Measurements from ENCODE around the gene CPVL.
A peak's percentile ranks its signal among the peaks of the same experiment; 100 is the strongest.

Gene CPVL

GRCh38 chr7:29156907-29157452 is 10.6 kb upstream of the CPVL start:
- DNase-seq (ENCODE audit: low read depth, low spot score), result no peak
- Histone ChIP-seq H3K4me1 (ENCODE audit: control insufficient read depth, insufficient read depth, low read length) (peaks cover 3% of the 10 kb centered on the region; the same call in 1 of the 2 replicates), H3K9me3 (ENCODE audit: control insufficient read depth, insufficient read depth, low read length) (no peaks in the 10 kb centered on the region), H3K27me3 (ENCODE audit: control insufficient read depth, insufficient read depth, low read length) (no peaks in the 10 kb centered on the region), H3K36me3 (ENCODE audit: control insufficient read depth, insufficient read depth, low read length) (no peaks in the 10 kb centered on the region), H3K4me3 (ENCODE audit: low read length) (no peak overlapping the region), H3K27ac (ENCODE audit: low read length) (no peak overlapping the region)
- WGBS (ENCODE audit: insufficient coverage, insufficient read length), result no CpG with 5 or more reads among the region's 5 CpGs

- Histone ChIP-seq H3K36me3 (ENCODE audit: control insufficient read depth, insufficient read depth, low read length) (no peaks in the 10 kb centered on the region), H3K27me3 (ENCODE audit: control insufficient read depth, insufficient read depth, low read length) (no peaks in the 10 kb centered on the region), H3K4me3 (ENCODE audit: low read length) (no peak overlapping the region), H3K9me3 (ENCODE audit: control insufficient read depth, insufficient read depth, low read length) (no peaks in the 10 kb centered on the region), H3K27ac (ENCODE audit: low read length) (no peak overlapping the region), H3K4me1 (ENCODE audit: control insufficient read depth, insufficient read depth, low read length) (peaks cover 3% of the 10 kb centered on the region; the same call in 1 of the 2 replicates)
- WGBS (ENCODE audit: insufficient coverage, insufficient read length), result no CpG with 5 or more reads among the region's 2 CpGs
- DNase-seq (ENCODE audit: low read depth, low spot score), result no peak
These were observed 7.7 kb upstream of the CPVL start for GRCh38 chr7:29154076-29154475.

- H3K4me3 ChIP-seq (ENCODE audit: low read length), result no peak overlapping the region
- no peak overlapping the region for H3K27ac ChIP-seq (ENCODE audit: low read length)
- no CpG with 5 or more reads among the region's 2 CpGs for WGBS (ENCODE audit: insufficient coverage, insufficient read length)
- H3K4me1 ChIP-seq (ENCODE audit: control insufficient read depth, insufficient read depth, low read length), result no peaks in the 10 kb centered on the region
- H3K27me3 ChIP-seq (ENCODE audit: control insufficient read depth, insufficient read depth, low read length), result no peaks in the 10 kb centered on the region
- H3K9me3 ChIP-seq (ENCODE audit: control insufficient read depth, insufficient read depth, low read length), result no peaks in the 10 kb centered on the region
- no peaks in the 10 kb centered on the region for H3K36me3 ChIP-seq (ENCODE audit: control insufficient read depth, insufficient read depth, low read length)
- DNase-seq (ENCODE audit: low read depth, low spot score), result no peak
These were observed 4.5 kb upstream of the CPVL start for GRCh38 chr7:29150856-29151255.

GRCh38 chr7:29149036-29149435 is 2.7 kb upstream of the CPVL start:
- Histone ChIP-seq H3K36me3 (ENCODE audit: control insufficient read depth, insufficient read depth, low read length) (no peaks in the 10 kb centered on the region), H3K4me3 (ENCODE audit: low read length) (no peak overlapping the region), H3K27me3 (ENCODE audit: control insufficient read depth, insufficient read depth, low read length) (no peaks in the 10 kb centered on the region), H3K4me1 (ENCODE audit: control insufficient read depth, insufficient read depth, low read length) (no peaks in the 10 kb centered on the region), H3K9me3 (ENCODE audit: control insufficient read depth, insufficient read depth, low read length) (no peaks in the 10 kb centered on the region), H3K27ac (ENCODE audit: low read length) (no peak overlapping the region)
- no peak for DNase-seq (ENCODE audit: low read depth, low spot score)
- no CpG with 5 or more reads among the region's 12 CpGs for WGBS (ENCODE audit: insufficient coverage, insufficient read length)

GRCh38 chr7:29147821-29148220 is 1.5 kb upstream of the CPVL start:
- Histone ChIP-seq H3K4me3 (ENCODE audit: low read length) (no peak overlapping the region), H3K27ac (ENCODE audit: low read length) (no peak overlapping the region), H3K9me3 (ENCODE audit: control insufficient read depth, insufficient read depth, low read length) (no peaks in the 10 kb centered on the region), H3K4me1 (ENCODE audit: control insufficient read depth, insufficient read depth, low read length) (no peaks in the 10 kb centered on the region), H3K36me3 (ENCODE audit: control insufficient read depth, insufficient read depth, low read length) (no peaks in the 10 kb centered on the region), H3K27me3 (ENCODE audit: control insufficient read depth, insufficient read depth, low read length) (no peaks in the 10 kb centered on the region)
- no CpG with 5 or more reads among the region's 4 CpGs for WGBS (ENCODE audit: insufficient coverage, insufficient read length)
- no peak for DNase-seq (ENCODE audit: low read depth, low spot score)

- Histone ChIP-seq H3K36me3 (ENCODE audit: control insufficient read depth, insufficient read depth, low read length) (no peaks in the 10 kb centered on the region), H3K4me1 (ENCODE audit: control insufficient read depth, insufficient read depth, low read length) (no peaks in the 10 kb centered on the region), H3K27me3 (ENCODE audit: control insufficient read depth, insufficient read depth, low read length) (no peaks in the 10 kb centered on the region), H3K9me3 (ENCODE audit: control insufficient read depth, insufficient read depth, low read length) (no peaks in the 10 kb centered on the region), H3K4me3 (ENCODE audit: low read length) (peak overlapping the region; percentile 69; the same call in 1 of the 2 replicates), H3K27ac (ENCODE audit: low read length) (no peak overlapping the region)
- no CpG with 5 or more reads among the region's 14 CpGs for WGBS (ENCODE audit: insufficient coverage, insufficient read length)
- no peak for DNase-seq (ENCODE audit: low read depth, low spot score)
These were observed 712 bp upstream of the CPVL start for GRCh38 chr7:29146888-29147609.

- Histone ChIP-seq H3K36me3 (ENCODE audit: control insufficient read depth, insufficient read depth, low read length) (no peaks in the 10 kb centered on the region), H3K9me3 (ENCODE audit: control insufficient read depth, insufficient read depth, low read length) (no peaks in the 10 kb centered on the region), H3K4me3 (ENCODE audit: low read length) (peak overlapping the region; percentile 69; the same call in 1 of the 2 replicates), H3K4me1 (ENCODE audit: control insufficient read depth, insufficient read depth, low read length) (no peaks in the 10 kb centered on the region), H3K27ac (ENCODE audit: low read length) (no peak overlapping the region), H3K27me3 (ENCODE audit: control insufficient read depth, insufficient read depth, low read length) (no peaks in the 10 kb centered on the region)
- no peak for DNase-seq (ENCODE audit: low read depth, low spot score)
- no CpG with 5 or more reads among the region's 8 CpGs for WGBS (ENCODE audit: insufficient coverage, insufficient read length)
These were observed 732 bp downstream of the CPVL start for GRCh38 chr7:29145553-29146056.

- no peaks in the 10 kb centered on the region for H3K4me1 ChIP-seq (ENCODE audit: control insufficient read depth, insufficient read depth, low read length)
- no peak overlapping the region for H3K4me3 ChIP-seq (ENCODE audit: low read length)
- H3K9me3 ChIP-seq (ENCODE audit: control insufficient read depth, insufficient read depth, low read length), result no peaks in the 10 kb centered on the region
- no peak for DNase-seq (ENCODE audit: low read depth, low spot score)
- no peak overlapping the region for H3K27ac ChIP-seq (ENCODE audit: low read length)
- no peaks in the 10 kb centered on the region for H3K36me3 ChIP-seq (ENCODE audit: control insufficient read depth, insufficient read depth, low read length)
- no CpG with 5 or more reads among the region's 2 CpGs for WGBS (ENCODE audit: insufficient coverage, insufficient read length)
- no peaks in the 10 kb centered on the region for H3K27me3 ChIP-seq (ENCODE audit: control insufficient read depth, insufficient read depth, low read length)
These were observed 2.6 kb downstream of the CPVL start for GRCh38 chr7:29143751-29144150.

GRCh38 chr7:29142021-29142727 is 4.2 kb downstream of the CPVL start:
- H3K27me3 ChIP-seq (ENCODE audit: control insufficient read depth, insufficient read depth, low read length), result no peaks in the 10 kb centered on the region
- 100% methylated on average over 1 of the region's 7 CpGs for WGBS (ENCODE audit: insufficient coverage, insufficient read length)
- H3K36me3 ChIP-seq (ENCODE audit: control insufficient read depth, insufficient read depth, low read length), result no peaks in the 10 kb centered on the region
- no peak overlapping the region for H3K27ac ChIP-seq (ENCODE audit: low read length)
- H3K9me3 ChIP-seq (ENCODE audit: control insufficient read depth, insufficient read depth, low read length), result no peaks in the 10 kb centered on the region
- H3K4me3 ChIP-seq (ENCODE audit: low read length), result no peak overlapping the region
- DNase-seq (ENCODE audit: low read depth, low spot score), result no peak
- no peaks in the 10 kb centered on the region for H3K4me1 ChIP-seq (ENCODE audit: control insufficient read depth, insufficient read depth, low read length)

- Histone ChIP-seq H3K4me1 (ENCODE audit: control insufficient read depth, insufficient read depth, low read length) (no peaks in the 10 kb centered on the region), H3K27ac (ENCODE audit: low read length) (no peak overlapping the region), H3K36me3 (ENCODE audit: control insufficient read depth, insufficient read depth, low read length) (no peaks in the 10 kb centered on the region), H3K4me3 (ENCODE audit: low read length) (no peak overlapping the region), H3K27me3 (ENCODE audit: control insufficient read depth, insufficient read depth, low read length) (no peaks in the 10 kb centered on the region), H3K9me3 (ENCODE audit: control insufficient read depth, insufficient read depth, low read length) (no peaks in the 10 kb centered on the region)
- WGBS (ENCODE audit: insufficient coverage, insufficient read length), result no CpG with 5 or more reads among the region's 7 CpGs
- DNase-seq (ENCODE audit: low read depth, low spot score), result no peak
These were observed 5.4 kb downstream of the CPVL start for GRCh38 chr7:29140873-29141468.
